HUDEP-2 (cell line): ENCODE measurements around the gene VIL1.

Experiments used
- DNase-seq, 76 experiments: peaks; one replicate each; lab custom pipeline; 2025; ENCODE audit not compliant: unreplicated experiment in 76 of 76; lab: John Stamatoyannopoulos, UW

VIL1 gene

DNA sequence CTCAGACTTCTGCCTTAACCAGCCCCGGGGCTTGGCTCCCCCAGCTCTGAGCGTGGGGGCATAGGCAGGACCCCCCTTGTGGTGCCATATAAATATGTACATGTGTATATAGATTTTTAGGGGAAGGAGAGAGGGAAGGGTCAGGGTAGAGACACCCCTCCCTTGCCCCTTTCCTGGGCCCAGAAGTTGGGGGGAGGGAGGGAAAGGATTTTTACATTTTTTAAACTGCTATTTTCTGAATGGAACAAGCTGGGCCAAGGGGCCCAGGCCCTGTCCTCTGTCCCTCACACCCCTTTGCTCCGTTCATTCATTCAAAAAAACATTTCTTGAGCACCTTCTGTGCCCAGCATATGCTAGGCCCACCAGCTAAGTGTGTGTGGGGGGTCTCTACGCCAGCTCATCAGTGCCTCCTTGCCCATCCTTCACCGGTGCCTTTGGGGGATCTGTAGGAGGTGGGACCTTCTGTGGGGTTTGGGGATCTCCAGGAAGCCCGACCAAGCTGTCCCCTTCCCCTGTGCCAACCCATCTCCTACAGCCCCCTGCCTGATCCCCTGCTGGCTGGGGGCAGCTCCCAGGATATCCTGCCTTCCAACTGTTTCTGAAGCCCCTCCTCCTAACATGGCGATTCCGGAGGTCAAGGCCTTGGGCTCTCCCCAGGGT is 13.7 kb upstream of the VIL1 start:
- DNase-seq = peak in 1 of 76 experiments; percentile 32

DNA sequence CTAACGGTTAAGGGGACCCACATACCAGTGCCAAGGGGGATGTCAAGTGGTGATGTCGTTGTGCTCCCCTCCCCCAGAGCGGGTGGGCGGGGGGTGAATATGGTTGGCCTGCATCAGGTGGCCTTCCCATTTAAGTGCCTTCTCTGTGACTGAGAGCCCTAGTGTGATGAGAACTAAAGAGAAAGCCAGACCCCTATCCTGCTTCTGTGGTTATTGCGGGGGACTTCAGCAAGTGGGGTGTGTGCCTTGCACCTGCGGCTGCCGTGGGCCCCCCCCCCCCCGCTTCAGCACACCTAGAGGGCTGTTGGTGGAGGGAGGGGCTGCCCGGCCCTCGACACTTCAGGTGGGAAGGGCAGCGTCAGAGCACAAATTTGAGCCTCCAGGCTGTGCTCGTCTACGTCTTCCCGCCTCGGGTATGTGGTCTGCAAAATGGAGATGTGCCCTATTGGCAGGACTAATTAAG is 13.1 kb upstream of the VIL1 start:
- DNase-seq = peak in 3 of 76 experiments; percentile 26 to 55 (median 51)

DNA sequence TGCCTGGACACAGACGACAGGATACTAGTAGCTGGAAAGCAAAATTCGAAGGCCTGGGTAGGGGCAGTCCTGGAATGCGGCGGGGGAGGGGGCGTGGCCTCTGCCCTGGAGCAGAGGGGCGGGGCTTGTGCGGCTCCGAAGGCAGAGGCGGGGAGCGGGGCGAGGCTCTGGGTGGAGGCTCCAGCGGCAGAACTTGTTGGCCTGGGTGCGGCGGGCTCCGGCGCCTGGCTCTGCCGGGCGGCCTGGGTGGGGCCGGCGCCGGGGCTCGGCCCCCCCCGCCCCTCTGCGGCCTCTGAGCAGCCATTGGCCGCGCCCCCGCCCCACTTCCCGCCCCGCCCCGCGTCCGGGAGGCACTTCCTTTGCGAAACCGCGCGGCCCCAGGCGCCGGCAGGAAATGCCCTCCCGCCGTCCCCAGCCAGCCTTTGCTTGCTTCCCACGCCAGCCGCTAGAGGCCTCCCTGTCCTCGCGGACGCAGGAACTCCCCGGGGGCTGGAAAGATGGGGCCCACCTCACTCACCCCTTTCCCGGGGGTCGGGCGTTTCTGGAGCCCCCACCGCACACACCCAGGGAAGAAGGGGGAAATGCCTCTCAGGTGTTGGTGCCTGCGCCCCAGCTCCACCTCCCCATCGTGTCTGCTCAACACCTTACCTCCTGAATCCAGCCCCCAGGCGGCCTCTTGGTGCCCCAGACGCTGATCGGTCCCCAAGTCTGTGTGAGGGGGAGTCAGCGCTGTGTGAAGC is 12.5 kb upstream of the VIL1 start:
- peak in 75 of 76 experiments; percentile 71 to 100 (median 96) for DNase-seq

DNA sequence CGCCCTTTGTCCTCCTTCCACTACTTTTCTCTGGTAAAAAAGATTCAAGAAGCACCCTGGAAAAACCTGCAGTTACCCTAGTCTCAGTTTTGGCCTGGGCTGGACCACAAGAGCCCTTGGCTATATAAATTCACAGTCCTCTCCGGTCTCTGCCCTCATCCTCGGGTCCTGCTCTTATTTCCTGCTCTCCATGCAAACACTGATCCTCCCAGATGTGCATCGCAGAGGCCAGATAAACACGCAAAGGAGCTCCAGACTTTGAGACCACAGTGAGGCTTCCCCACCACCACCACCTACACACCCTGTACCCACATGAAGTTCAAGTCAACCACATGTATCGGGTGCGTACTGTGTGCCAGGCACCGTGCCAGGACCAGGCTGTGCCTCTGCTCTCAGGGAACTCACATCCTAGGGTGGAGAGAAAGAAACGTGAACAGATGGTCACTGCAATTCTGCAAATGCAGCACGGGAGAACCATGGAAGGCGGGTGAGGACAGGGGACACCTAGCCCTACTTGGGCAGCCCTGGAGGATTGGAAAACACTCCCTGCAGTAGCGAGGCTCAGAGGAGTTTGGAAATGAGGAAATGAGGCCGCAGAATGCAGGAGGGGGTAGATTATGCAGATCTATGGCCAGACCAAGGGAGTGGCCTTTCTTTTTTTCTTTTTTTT is 11.8 kb upstream of the VIL1 start:
- peak in 75 of 76 experiments; percentile 57 to 94 (median 84) for DNase-seq

DNA sequence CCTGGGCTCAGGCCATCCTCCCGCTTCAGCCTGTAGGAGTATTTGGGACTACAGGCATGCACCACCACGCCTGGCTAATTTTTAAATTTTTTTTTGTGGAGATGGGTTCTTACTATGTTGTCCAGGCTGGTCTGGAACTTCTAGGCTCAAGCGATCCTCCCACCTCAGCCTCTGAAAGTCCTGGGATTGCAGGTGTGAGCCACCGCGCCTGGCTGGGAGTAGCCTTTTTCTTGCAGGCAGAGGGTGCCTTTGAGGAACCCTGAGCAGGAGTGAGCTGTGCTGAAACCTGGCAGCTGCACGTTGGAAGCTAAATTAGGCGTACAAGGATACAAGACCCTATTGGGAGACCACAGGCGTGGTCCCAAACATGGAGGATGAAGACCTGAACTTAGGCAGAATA is 11.2 kb upstream of the VIL1 start:
- peak in 1 of 76 experiments; percentile 17 for DNase-seq

DNA sequence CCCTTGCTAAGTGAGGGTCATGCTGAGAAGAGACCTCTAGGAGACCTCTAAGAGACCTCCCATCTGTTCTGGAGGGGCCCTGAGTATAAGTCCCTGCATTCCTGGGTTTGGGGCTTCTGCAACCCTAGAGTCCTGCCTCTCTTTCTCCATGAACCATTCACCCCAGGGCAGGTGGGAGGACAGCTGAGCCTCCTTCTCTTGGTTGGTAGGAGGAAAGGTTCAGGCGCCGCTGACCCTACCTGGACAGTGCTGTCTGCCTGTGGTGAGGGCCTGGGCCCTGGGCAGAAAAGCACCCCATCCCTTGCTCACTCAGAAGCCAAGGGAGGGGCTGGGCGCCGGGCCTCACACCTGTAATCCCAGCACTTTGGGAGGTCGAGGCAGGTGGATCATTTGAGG is 604 bp upstream of the VIL1 start:
- DNase-seq = no peak

DNA sequence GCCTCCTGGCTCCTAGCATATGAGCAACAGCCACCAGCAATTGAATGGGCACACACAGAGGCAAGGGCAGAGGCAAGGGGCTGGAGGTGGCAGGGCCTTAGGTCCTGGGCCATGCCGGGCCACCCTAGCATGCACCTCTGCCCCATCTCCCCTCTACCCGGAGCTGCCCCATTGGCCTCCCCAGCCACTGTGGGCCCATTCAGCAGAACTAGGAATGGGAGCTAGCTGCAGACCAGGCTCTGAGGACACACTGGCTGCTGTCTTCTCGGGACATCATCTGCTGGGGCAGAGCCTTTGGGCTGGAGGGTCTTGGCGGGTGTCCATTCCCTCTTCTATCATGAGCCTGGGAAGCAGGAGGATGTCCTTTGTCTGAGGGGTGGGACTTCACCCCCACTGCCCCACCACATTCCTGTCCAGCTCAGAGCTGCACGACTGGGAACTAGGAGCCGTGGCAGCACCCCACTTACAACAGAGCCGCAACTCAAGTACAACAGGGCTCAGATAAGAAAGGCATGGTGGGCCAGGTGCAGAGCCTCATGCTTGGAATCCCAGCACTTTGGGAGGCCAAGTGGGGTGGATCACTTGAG is 800 bp downstream of the VIL1 start:
- DNase-seq = no peak

DNA sequence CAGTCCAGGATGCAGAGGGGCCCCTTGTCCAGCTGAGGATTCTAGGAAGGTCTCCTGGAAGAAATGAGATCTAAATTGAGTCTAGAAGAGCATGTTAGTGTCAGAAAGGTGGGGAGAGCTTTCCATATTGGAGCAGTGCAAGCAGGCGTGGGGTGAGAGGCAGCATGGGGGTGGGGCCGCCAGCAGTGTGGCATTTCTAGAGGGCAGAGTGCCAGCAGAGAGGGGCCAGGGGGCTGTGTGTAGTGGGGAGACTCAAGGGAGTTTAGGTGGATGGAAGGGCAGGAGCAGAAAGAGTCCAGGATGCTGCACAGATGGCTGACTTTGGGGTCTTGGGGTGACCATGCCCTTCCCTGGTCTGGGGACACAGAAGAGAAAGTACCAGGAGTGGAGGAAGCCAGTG is 2.1 kb downstream of the VIL1 start:
- no peak for DNase-seq

DNA sequence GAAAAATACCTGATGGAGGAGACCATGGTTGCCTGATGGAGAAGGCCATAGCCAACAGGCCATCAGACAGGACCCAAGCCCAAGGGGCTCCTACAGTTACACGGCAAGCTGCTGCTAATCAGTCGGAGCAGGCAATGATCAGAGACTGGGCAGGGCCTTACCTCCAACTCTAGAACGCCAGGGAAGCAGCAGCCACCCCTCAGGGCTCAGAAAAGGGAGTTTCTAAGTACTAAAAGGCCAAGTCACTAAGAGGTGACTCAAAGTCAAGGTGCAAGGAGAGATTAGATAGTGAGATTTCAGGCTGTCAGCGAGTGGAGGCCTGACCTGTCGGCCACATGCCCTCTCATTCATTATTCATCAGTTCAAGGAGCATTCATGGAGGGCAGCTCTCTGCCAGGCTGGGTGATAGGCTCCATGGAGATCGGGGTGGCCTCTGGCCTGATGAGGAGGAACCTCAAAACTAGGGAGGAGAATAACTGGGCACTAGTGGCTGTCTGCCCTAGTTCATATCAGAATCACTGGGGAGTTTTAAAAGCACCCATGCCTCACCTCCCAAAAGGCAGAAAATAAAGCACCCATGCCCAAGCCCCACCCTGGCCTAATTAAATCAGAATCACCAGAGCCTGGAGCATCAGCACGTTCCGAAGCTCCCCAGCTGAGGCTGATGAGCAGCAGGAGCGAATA is 3.6 kb downstream of the VIL1 start:
- peak in 74 of 76 experiments; percentile 30 to 92 (median 71) for DNase-seq

DNA sequence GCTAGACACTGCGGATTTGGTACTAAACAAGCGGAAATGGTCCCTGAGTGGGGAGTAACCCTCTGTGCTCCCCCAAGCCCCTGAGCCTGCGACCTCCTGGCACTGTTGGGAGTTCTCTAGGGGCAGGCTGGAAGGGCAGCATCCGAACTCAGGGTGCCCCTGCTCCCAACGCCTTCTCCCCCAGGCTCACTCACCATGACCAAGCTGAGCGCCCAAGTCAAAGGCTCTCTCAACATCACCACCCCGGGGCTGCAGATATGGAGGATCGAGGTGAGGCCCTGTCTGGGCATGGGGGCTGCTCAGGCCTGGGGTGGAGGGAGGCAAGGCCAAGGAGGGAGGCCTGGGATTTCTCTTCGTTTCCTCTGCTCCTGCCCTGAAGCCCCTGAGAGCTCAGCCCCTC is 4.7 kb downstream of the VIL1 start:
- no peak for DNase-seq

DNA sequence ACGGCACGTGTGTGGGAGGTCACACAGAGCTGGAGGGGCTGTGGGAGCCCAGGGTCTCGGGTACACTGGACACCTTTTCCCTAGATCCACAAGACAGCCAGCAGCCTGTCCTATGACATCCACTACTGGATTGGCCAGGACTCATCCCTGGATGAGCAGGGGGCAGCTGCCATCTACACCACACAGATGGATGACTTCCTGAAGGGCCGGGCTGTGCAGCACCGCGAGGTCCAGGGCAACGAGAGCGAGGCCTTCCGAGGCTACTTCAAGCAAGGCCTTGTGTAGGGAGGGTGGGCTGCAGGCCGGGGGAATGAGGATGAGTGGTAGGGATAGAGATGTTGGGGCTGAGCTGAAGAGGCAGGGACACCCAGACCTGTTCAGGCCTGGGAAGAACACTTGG is 6.6 kb downstream of the VIL1 start:
- no peak for DNase-seq

DNA sequence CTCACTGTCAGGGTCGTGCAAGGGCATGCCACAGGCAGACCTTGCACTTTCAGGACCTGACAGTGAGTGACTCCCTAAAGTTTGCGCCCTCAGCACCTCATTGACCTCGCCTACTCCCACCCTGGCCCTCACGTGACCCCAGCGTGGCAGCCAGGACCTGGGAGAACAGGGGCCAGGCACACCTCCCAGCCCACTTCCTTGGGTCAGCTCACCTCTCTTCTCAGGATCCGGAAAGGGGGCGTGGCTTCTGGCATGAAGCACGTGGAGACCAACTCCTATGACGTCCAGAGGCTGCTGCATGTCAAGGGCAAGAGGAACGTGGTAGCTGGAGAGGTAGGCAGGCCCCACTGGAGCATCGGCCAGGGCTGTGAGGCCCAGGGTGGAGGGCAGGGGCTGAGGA is 8.8 kb downstream of the VIL1 start:
- no peak for DNase-seq

DNA sequence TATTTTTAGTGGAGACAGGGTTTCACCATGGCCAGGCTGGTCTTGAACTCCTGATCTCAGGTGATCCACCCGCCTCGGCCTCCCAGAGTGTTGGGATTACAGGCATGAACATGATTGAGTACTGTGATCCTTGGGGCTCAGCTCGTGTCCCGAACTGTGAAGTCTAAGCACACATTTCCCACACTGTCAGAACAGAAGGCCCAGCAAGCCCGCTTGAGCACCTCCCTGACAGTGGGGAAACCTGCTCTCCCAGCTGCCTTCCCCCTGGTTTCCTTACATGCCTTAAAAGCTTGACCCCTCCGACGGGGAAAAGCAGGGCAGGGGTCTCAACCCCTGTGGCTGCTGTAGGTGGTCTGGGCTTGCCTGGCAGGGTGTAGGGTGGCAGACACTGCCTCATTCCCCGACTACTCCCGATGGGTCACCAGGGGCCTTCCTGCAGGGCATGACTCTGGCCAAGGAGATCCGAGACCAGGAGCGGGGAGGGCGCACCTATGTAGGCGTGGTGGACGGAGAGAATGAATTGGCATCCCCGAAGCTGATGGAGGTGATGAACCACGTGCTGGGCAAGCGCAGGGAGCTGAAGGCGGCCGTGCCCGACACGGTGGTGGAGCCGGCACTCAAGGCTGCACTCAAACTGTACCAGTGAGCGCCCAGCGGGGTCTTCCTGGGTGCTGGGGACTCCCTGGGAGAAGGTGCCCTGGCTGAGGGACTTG is 10.1 kb downstream of the VIL1 start:
- no peak for DNase-seq

DNA sequence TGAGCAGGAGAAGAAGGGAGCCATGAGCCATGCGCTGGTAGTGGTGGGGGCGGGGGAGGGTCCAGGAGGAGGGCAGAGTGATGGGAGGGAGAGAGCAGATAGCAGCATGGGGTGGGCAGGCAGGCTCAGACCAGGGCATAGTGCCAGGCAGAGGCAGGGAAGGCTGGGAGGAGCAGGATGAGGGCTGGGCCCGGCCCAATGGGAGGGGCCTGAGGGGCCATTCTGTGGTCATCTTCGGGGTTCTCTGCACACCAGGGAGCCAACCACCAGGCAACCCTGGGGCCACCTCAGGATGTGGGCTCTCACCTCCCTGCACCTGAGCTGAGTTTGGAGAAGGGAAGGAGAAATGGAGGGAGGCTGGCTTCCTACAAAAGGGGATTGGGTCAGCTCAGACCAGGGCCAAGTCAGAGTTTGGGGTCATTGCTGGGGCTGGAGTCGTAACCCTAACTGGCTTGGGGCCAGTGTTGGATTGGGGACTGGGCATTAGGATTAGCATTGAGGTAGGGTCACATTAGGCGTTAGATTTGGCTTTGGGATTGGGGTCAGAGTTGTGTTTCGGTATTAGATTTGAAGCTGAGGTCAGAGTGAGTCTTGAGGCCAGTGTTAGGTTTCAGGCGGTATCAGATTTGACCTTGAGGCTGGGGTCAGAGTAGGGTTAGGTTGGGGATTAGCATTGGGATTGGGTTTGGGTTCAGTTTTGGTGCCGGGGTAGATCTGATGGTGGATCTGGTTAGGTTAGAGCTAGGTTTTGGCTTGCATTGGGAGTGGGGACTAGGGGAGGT is 11.2 kb downstream of the VIL1 start:
- DNase-seq = peak in 74 of 76 experiments; percentile 28 to 90 (median 77)

DNA sequence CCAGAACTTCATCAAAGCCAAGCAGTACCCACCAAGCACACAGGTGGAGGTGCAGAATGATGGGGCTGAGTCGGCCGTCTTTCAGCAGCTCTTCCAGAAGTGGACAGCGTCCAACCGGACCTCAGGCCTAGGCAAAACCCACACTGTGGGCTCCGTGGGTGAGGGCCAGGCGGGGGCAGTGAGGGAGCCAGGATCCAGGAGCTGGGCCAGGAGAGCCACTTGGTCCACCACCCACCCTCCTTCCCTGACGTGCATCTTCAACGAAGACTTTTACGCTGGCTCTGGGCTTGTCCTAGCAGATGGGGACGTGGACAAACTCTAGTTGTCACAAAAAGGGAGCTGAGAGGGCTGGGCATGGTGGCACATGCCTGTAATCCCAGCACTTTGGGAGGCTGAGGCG is 11.8 kb downstream of the VIL1 start:
- no peak for DNase-seq

DNA sequence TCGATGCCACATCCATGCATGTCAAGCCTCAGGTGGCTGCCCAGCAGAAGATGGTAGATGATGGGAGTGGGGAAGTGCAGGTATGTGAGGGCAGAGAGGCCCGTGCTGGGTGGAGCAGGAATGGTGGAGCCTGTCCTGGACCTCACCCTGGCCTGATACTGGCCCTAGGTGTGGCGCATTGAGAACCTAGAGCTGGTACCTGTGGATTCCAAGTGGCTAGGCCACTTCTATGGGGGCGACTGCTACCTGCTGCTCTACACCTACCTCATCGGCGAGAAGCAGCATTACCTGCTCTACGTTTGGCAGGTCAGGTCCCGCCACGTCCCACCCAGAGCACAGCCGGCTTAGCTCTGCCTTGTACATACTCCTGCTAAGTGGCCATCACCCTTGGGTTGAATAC is 13.0 kb downstream of the VIL1 start:
- no peak for DNase-seq

DNA sequence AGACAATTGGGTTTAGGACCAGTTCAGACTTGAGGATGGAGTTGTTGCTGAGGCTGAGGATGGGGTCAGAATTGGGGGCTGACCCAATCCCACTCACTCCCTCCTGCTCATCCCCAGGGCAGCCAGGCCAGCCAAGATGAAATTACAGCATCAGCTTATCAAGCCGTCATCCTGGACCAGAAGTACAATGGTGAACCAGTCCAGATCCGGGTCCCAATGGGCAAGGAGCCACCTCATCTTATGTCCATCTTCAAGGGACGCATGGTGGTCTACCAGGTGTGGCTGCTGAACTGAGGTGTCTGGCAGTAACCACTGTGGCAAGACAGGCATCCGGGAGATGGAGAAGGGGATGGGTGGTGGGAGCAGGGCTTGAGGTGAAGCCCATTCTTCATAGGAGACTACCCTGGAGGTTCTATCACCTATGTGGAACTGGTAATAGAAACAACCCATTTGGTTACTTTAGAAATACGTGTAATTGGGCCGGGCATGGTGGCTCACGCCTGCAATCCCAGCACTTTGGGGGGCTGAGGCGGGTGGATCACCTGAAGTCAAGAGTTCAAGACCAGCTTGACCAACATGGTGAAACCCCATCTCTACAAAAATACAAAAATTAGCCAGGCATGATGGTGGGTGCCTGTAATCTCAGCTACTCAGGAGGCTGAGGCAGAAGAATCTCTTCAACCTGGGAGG is 13.9 kb downstream of the VIL1 start:
- DNase-seq = no peak

DNA sequence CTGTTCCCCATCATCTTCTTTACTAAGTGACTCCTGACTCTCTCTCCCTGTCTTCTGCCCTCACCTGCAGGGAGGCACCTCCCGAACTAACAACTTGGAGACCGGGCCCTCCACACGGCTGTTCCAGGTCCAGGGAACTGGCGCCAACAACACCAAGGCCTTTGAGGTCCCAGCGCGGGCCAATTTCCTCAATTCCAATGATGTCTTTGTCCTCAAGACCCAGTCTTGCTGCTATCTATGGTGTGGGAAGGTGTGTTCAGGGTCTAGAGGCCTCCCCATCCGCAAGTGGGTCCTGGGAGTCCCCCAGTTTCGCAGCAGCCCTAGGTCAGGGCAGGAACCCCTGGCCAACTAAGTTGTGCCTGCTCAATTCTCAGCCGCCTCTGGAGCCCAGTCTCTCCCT is 15.5 kb downstream of the VIL1 start:
- DNase-seq = no peak
